HepG2 (cell line): ENCODE results near the gene VARS2. TPM values are rescaled to one million over a fixed set of nuclear protein-coding genes. Genes with fewer than 3 reads are reported as not detected.

Experiments used
- CC2D1A ChIP-seq: sonication (generic); formaldehyde crosslinking; IDR thresholded peaks from 2 replicates; pipeline ENCODE4 v1.8.1; 2023; ENCODE audit warnings: mild to moderate bottlenecking, missing genetic modification reagents
- CCDC6 ChIP-seq: sonication (generic); formaldehyde crosslinking; IDR thresholded peaks from 2 replicates; pipeline ENCODE4 v1.8.1; 2022; ENCODE audit warnings: mild to moderate bottlenecking, missing genetic modification reagents, moderate library complexity
- KLF16 ChIP-seq, 2 experiments: sonication (generic) in 1 of 2; formaldehyde crosslinking in 1 of 2; IDR thresholded peaks; 2 replicates each; pipeline versions ENCODE4 v1.6.1 to v1.8.0; 2016 to 2023; ENCODE audit warnings: missing genetic modification reagents in 2 of 2, missing compliant biosample characterization in 1 of 2
- KMT2B ChIP-seq: IDR thresholded peaks from 2 replicates; pipeline ENCODE4 v1.6.1; 2016; ENCODE audit warnings: missing genetic modification reagents, missing compliant biosample characterization
- POLR2A ChIP-seq, 2 experiments: IDR thresholded peaks; 2 replicates each; pipeline ENCODE4 v1.6.1; 2011; ENCODE audit warnings: low read depth in 2 of 2, low read length in 2 of 2, mild to moderate bottlenecking in 1 of 2, moderate library complexity in 1 of 2; ENCODE audit not compliant: insufficient read depth in 1 of 2
- SP140L ChIP-seq: sonication (generic); formaldehyde crosslinking; IDR thresholded peaks from 2 replicates; pipeline ENCODE4 v1.4.0; 2020; ENCODE audit warnings: missing genetic modification reagents, borderline replicate concordance
- TAF15 ChIP-seq: fragments of 200-400 bp; formaldehyde crosslinking; IDR thresholded peaks from one replicate; pipeline ENCODE4 v1.6.1; 2018; ENCODE audit warnings: mild to moderate bottlenecking, low read depth, low read length; ENCODE audit not compliant: poor library complexity, severe bottlenecking
- ZBTB8A ChIP-seq: sonication (generic); formaldehyde crosslinking; IDR thresholded peaks from 2 replicates; pipeline ENCODE4 v1.4.0; 2020; ENCODE audit warnings: mild to moderate bottlenecking, low read depth, missing genetic modification reagents, borderline replicate concordance
- ZFY ChIP-seq: sonication (generic); formaldehyde crosslinking; IDR thresholded peaks from 2 replicates; pipeline ENCODE4 v1.4.0; 2020; ENCODE audit warnings: missing genetic modification reagents
- ZFYVE20 ChIP-seq: sonication (generic); formaldehyde crosslinking; IDR thresholded peaks from 2 replicates; pipeline ENCODE4 v1.8.0; 2023; ENCODE audit warnings: low read depth, mild to moderate bottlenecking, moderate library complexity, missing genetic modification reagents, borderline replicate concordance
- ZNF224 ChIP-seq: sonication (generic); formaldehyde crosslinking; IDR thresholded peaks from 2 replicates; pipeline ENCODE4 v1.5.0; 2020; ENCODE audit warnings: mild to moderate bottlenecking, missing genetic modification reagents
- ZNF552 ChIP-seq: sonication (generic); formaldehyde crosslinking; IDR thresholded peaks from 2 replicates; pipeline ENCODE4 v1.9.0; 2022; ENCODE audit warnings: missing genetic modification reagents, mild to moderate bottlenecking, borderline replicate concordance
- polyA plus RNA-seq, 8 experiments: library from polyadenylated mRNA; depleted of rRNA in 3 of 8; stranded (reverse) in 7 of 8; unstranded in 1 of 8; fragments of >200 nt; fragmentation: Illumina TruSeq in 4 of 8; extraction: Trizol in 4 of 8; gene quantifications; 2 replicates each; pipeline versions ENCODE4 v1.2.1 to v1.2.3, GENCODE V29; 2011 to 2016; ENCODE audit warnings: low read depth in 4 of 8, missing spikeins in 1 of 8, mixed read lengths in 1 of 8; ENCODE audit not compliant: insufficient read depth in 1 of 8
- total RNA-seq, 5 experiments: library from RNA; depleted of rRNA; stranded (reverse); fragments of >200 nt; fragmentation: Illumina TruSeq; extraction: Trizol; gene quantifications; 2 replicates each; pipeline ENCODE4 v1.2.3, GENCODE V29; 2016; ENCODE audit warnings: low read depth in 1 of 5
- TF ChIP-seq, protein P1 (sequence below): sonication (generic); formaldehyde crosslinking; IDR thresholded peaks from 2 replicates; pipeline ENCODE4 v1.5.1; 2020; ENCODE audit warnings: mild to moderate bottlenecking, missing genetic modification reagents, borderline replicate concordance
- TF ChIP-seq, protein P2 (sequence below): sonication (generic); formaldehyde crosslinking; IDR thresholded peaks from 2 replicates; pipeline ENCODE4 v1.4.0; 2020; ENCODE audit warnings: low read depth, mild to moderate bottlenecking, missing genetic modification reagents
- TF ChIP-seq, protein P3 (sequence below): sonication (generic); formaldehyde crosslinking; IDR thresholded peaks from 2 replicates; pipeline ENCODE4 v1.9.0; 2021; ENCODE audit warnings: mild to moderate bottlenecking, missing genetic modification reagents

VARS2 gene
- total and polyA plus RNA-seq, 2 of the 13 experiments (the other 11 are each of a cell fraction or from before 2014, with no cell fraction given), result 61.8 to 71.8 TPM

DNA sequence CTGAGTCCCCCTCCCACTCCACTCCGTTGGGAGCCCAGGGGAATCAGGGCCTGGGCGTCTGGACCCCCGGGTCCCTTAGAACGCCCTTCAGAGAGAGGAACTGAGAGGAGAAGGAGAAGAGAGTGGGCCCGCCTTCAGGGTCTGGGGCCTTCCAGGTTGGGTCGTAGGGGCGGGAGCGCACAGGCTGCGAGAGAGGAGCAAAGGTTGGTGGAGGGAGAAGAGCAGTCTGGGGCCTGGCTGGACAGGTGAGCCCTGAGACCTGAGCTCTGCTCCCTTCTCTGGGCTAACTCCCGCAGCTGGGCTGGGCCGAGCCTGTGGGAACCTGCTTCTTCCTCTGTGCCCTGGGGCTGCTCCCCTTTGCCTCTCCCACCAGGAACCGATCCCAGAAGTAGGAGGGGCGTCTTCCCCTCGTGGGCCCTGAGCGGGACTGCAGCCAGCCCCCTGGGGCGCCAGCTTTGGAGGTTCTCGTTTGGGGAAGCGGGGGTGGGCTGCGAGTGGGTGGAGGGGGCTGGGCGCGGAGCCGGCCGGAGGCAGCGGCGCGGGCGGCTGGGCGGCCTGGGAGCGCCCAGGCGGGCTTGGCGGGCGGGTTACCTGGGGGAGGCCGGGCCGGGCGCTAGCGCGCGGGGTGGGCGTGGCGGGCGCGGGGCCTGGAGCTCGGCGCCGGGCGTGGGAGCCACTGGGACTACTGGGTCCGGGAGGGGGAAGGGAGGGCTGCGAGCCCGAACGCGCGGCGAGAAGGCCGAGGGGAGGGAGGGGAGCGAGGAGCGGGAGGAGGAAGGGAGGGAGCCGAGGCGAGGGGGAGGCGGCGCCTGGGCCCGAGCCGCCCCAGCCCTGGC is 30.1 kb upstream of the VARS2 start, which contains the start of gene DDR1 (continued):
- TF ChIP-seq, protein P1, sequence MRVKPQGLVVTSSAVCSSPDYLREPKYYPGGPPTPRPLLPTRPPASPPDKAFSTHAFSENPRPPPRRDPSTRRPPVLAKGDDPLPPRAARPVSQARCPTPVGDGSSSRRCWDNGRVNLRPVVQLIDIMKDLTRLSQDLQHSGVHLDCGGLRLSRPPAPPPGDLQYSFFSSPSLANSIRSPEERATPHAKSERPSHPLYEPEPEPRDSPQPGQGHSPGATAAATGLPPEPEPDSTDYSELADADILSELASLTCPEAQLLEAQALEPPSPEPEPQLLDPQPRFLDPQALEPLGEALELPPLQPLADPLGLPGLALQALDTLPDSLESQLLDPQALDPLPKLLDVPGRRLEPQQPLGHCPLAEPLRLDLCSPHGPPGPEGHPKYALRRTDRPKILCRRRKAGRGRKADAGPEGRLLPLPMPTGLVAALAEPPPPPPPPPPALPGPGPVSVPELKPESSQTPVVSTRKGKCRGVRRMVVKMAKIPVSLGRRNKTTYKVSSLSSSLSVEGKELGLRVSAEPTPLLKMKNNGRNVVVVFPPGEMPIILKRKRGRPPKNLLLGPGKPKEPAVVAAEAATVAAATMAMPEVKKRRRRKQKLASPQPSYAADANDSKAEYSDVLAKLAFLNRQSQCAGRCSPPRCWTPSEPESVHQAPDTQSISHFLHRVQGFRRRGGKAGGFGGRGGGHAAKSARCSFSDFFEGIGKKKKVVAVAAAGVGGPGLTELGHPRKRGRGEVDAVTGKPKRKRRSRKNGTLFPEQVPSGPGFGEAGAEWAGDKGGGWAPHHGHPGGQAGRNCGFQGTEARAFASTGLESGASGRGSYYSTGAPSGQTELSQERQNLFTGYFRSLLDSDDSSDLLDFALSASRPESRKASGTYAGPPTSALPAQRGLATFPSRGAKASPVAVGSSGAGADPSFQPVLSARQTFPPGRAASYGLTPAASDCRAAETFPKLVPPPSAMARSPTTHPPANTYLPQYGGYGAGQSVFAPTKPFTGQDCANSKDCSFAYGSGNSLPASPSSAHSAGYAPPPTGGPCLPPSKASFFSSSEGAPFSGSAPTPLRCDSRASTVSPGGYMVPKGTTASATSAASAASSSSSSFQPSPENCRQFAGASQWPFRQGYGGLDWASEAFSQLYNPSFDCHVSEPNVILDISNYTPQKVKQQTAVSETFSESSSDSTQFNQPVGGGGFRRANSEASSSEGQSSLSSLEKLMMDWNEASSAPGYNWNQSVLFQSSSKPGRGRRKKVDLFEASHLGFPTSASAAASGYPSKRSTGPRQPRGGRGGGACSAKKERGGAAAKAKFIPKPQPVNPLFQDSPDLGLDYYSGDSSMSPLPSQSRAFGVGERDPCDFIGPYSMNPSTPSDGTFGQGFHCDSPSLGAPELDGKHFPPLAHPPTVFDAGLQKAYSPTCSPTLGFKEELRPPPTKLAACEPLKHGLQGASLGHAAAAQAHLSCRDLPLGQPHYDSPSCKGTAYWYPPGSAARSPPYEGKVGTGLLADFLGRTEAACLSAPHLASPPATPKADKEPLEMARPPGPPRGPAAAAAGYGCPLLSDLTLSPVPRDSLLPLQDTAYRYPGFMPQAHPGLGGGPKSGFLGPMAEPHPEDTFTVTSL (CRISPR knock-in tag), result no peak
- TF ChIP-seq KLF16 (CRISPR knock-in tag; IDR thresholded peaks at IDR 0.05) (no peak), CC2D1A (CRISPR knock-in tag) (no peak), TAF15 (no peak), ZFY (CRISPR knock-in tag) (peak; percentile 63), SP140L (CRISPR knock-in tag) (no peak), ZFYVE20 (no peak), ZNF552 (CRISPR knock-in tag) (no peak), KMT2B (CRISPR knock-in tag) (no peak), ZNF224 (CRISPR knock-in tag) (no peak), POLR2A (IDR thresholded peaks at IDR 0.05; ENCODE audit: insufficient read depth in 1 of 2, low read depth in 2 of 2, low read length in 2 of 2) (no peak), ZBTB8A (peak; percentile 45; the same call in 1 of the 2 replicates), CCDC6 (CRISPR knock-in tag) (no peak)
- TF ChIP-seq, protein P2, sequence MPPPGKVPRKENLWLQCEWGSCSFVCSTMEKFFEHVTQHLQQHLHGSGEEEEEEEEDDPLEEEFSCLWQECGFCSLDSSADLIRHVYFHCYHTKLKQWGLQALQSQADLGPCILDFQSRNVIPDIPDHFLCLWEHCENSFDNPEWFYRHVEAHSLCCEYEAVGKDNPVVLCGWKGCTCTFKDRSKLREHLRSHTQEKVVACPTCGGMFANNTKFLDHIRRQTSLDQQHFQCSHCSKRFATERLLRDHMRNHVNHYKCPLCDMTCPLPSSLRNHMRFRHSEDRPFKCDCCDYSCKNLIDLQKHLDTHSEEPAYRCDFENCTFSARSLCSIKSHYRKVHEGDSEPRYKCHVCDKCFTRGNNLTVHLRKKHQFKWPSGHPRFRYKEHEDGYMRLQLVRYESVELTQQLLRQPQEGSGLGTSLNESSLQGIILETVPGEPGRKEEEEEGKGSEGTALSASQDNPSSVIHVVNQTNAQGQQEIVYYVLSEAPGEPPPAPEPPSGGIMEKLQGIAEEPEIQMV (CRISPR knock-in tag), result 0 out of 2 replicates have a peak, but pooled peaks have one; percentile 26
- TF ChIP-seq, protein P3, sequence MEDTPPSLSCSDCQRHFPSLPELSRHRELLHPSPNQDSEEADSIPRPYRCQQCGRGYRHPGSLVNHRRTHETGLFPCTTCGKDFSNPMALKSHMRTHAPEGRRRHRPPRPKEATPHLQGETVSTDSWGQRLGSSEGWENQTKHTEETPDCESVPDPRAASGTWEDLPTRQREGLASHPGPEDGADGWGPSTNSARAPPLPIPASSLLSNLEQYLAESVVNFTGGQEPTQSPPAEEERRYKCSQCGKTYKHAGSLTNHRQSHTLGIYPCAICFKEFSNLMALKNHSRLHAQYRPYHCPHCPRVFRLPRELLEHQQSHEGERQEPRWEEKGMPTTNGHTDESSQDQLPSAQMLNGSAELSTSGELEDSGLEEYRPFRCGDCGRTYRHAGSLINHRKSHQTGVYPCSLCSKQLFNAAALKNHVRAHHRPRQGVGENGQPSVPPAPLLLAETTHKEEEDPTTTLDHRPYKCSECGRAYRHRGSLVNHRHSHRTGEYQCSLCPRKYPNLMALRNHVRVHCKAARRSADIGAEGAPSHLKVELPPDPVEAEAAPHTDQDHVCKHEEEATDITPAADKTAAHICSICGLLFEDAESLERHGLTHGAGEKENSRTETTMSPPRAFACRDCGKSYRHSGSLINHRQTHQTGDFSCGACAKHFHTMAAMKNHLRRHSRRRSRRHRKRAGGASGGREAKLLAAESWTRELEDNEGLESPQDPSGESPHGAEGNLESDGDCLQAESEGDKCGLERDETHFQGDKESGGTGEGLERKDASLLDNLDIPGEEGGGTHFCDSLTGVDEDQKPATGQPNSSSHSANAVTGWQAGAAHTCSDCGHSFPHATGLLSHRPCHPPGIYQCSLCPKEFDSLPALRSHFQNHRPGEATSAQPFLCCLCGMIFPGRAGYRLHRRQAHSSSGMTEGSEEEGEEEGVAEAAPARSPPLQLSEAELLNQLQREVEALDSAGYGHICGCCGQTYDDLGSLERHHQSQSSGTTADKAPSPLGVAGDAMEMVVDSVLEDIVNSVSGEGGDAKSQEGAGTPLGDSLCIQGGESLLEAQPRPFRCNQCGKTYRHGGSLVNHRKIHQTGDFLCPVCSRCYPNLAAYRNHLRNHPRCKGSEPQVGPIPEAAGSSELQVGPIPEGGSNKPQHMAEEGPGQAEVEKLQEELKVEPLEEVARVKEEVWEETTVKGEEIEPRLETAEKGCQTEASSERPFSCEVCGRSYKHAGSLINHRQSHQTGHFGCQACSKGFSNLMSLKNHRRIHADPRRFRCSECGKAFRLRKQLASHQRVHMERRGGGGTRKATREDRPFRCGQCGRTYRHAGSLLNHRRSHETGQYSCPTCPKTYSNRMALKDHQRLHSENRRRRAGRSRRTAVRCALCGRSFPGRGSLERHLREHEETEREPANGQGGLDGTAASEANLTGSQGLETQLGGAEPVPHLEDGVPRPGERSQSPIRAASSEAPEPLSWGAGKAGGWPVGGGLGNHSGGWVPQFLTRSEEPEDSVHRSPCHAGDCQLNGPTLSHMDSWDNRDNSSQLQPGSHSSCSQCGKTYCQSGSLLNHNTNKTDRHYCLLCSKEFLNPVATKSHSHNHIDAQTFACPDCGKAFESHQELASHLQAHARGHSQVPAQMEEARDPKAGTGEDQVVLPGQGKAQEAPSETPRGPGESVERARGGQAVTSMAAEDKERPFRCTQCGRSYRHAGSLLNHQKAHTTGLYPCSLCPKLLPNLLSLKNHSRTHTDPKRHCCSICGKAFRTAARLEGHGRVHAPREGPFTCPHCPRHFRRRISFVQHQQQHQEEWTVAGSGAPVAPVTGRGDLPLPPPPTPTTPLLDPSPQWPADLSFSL (CRISPR knock-in tag), result no peak
